Lung (tissue), 12 donors: ENCODE measurements around the gene MYO10. TPM values are rescaled to one million over a fixed set of nuclear protein-coding genes. Genes with fewer than 3 reads are reported as not detected.

ENCODE experiments used
- ATAC-seq: fragments of 200-7000 bp; cut with Tn5 transposase; one replicate; pipeline ENCODE4 v1.9.1; 2020; ENCODE audit warnings: moderate number of reproducible peaks; ENCODE audit not compliant: insufficient read depth, low FRiP score
- DNase-seq, 3 donors: peaks; one replicate each; pipeline ENCODE4 v3.0.0-alpha.2; 2013 to 2017
- H3K27ac ChIP-seq, 2 donors: one replicate each; pipeline ENCODE4 v1.5.1; 2013; ENCODE audit warnings: mild to moderate bottlenecking in 2 of 2, moderate library complexity in 2 of 2, control low read depth in 1 of 2, inconsistent platforms in 1 of 2, low read depth in 1 of 2, low read length in 1 of 2
- H3K27me3 ChIP-seq, 3 donors: one replicate each; pipeline ENCODE4 v1.5.1; 2013; ENCODE audit warnings: low read length in 2 of 3; ENCODE audit not compliant: control insufficient read depth in 3 of 3, insufficient read depth in 3 of 3
- H3K36me3 ChIP-seq, 4 donors: one replicate each; pipeline ENCODE4 v1.5.1; 2013; ENCODE audit warnings: low read length in 4 of 4, mild to moderate bottlenecking in 1 of 4, moderate library complexity in 1 of 4; ENCODE audit not compliant: control insufficient read depth in 4 of 4, insufficient read depth in 4 of 4
- H3K4me1 ChIP-seq, 5 donors: one replicate each; pipeline ENCODE4 v1.5.1; 2013; ENCODE audit warnings: low read length in 5 of 5, mild to moderate bottlenecking in 2 of 5, moderate library complexity in 1 of 5; ENCODE audit not compliant: control insufficient read depth in 5 of 5, insufficient read depth in 5 of 5
- H3K4me3 ChIP-seq: one replicate; pipeline ENCODE4 v1.5.1; 2013; ENCODE audit warnings: mild to moderate bottlenecking, control low read depth, moderate library complexity
- H3K9ac ChIP-seq, 2 donors: one replicate each; pipeline ENCODE4 v1.5.1; 2013; ENCODE audit warnings: low read length in 2 of 2, control low read depth in 1 of 2; ENCODE audit not compliant: insufficient read depth in 1 of 2
- H3K9me3 ChIP-seq, 4 donors: one replicate each; pipeline ENCODE4 v1.5.1; 2013; ENCODE audit warnings: low read length in 3 of 4, mild to moderate bottlenecking in 1 of 4, moderate library complexity in 1 of 4; ENCODE audit not compliant: control insufficient read depth in 4 of 4, insufficient read depth in 3 of 4
- CTCF ChIP-seq: IDR thresholded peaks from 2 replicates; pipeline ENCODE4 v1.5.1; 2012; ENCODE audit warnings: mild to moderate bottlenecking; ENCODE audit errors: control extremely low read depth, extremely low read depth
- WGBS, 2 donors: extraction: QIAGEN DNeasy Blood & Tissue Kit; methylation state at CpG; one replicate each; pipeline ENCODE4 v1.1.7; 2013; 5-methylcytosine and 5-hydroxymethylcytosine counted together
- polyA plus RNA-seq, 2 donors: library from polyadenylated mRNA; stranded (reverse); fragments of 200-250 nt; gene quantifications; one replicate each; pipeline ENCODE4 v1.2.1, GENCODE V29; 2013
- total RNA-seq, 2 donors: library from RNA; depleted of rRNA in 1 of 2; stranded (reverse); fragments of >200 nt in 1 of 2; gene quantifications; one replicate each; pipeline ENCODE4 v1.2.1, GENCODE V29; 2014 to 2021
- donor health status: control.
- donor health status: control.
- donor health status: Bipolar disorder and iron deficiency.
- donor health status: healthy.
- donor health status: DM: yes; HTN: yes; CAD: no.

Gene MYO10
- total and polyA plus RNA-seq, 4 donors = 10.6 to 71.5 (median 28.2) TPM

- no peaks in the 10 kb centered on the region for H3K9me3 ChIP-seq
- H3K4me3 ChIP-seq = no peak overlapping the region
- peak overlapping the region in 1 of 2 donors; percentile 42 for H3K9ac ChIP-seq
- DNase-seq (peak in 1 of 3 donors; percentile 31), ATAC-seq (no peak)
- H3K27me3 ChIP-seq = no peaks in the 10 kb centered on the region
- peaks cover 0 to 39% (median 25%) of the 10 kb centered on the region in 5 donors for H3K4me1 ChIP-seq
- WGBS, 2 donors = 31 to 47% methylated on average over 7 of the region's 7 CpGs
- TF ChIP-seq CTCF = no peak
- H3K27ac ChIP-seq = no peak overlapping the region
- H3K36me3 ChIP-seq = no peaks in the 10 kb centered on the region
These were observed 38.8 kb downstream of the MYO10 start for GRCh38 chr5:16897284-16897704.

- H3K27ac ChIP-seq = peak overlapping the region in 1 of 2 donors; percentile 67
- no peak for ATAC-seq
- no peak overlapping the region for H3K9ac ChIP-seq
- no peak for DNase-seq
- H3K27me3 ChIP-seq = no peaks in the 10 kb centered on the region
- no peaks in the 10 kb centered on the region for H3K9me3 ChIP-seq
- H3K4me3 ChIP-seq = no peak overlapping the region
- WGBS, 2 donors = 42 to 45% methylated on average over 4 of the region's 4 CpGs
- H3K4me1 ChIP-seq = peaks cover 0 to 39% (median 25%) of the 10 kb centered on the region in 5 donors
- H3K36me3 ChIP-seq = no peaks in the 10 kb centered on the region
- TF ChIP-seq CTCF = no peak
These were observed 39.3 kb downstream of the MYO10 start for GRCh38 chr5:16896767-16897166.

- Histone ChIP-seq H3K4me1 (peaks cover 0 to 46% (median 27%) of the 10 kb centered on the region in 5 donors), H3K4me3 (no peak overlapping the region), H3K27ac (peak overlapping the region in 1 of 2 donors; percentile 26), H3K9ac (peak overlapping the region in 1 of 2 donors; percentile 7), H3K27me3 (no peaks in the 10 kb centered on the region), H3K36me3 (no peaks in the 10 kb centered on the region), H3K9me3 (no peaks in the 10 kb centered on the region)
- TF ChIP-seq CTCF = no peak
- DNase-seq (peak; percentile 51 to 78 (median 64)), ATAC-seq (peak; percentile 4)
- WGBS, 2 donors = 63 to 77% methylated on average over 13 of the region's 13 CpGs
These were observed 41.6 kb downstream of the MYO10 start for GRCh38 chr5:16894236-16895057.
